ENCODE results near the gene FSHR.

The FSHR gene

DNA sequence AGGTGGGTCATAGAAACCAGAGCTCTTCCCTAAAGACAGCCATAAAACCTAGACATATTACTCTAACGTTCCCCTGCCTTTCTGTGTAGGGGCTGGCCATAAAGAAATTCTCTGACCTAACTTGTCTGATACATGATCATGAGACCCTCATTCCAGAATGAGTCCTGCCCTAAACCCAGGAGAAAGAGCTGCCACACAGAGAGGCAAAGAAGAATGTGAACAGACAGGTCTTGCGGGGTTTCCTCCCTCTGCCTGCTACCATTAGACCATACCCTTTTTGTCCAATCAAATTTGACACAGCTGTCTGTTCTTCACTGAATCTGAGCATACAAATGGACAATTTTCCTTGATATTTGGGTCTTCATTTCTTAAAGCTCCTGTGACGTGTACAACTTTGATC, 200.0 kb downstream of the FSHR start:
- DNase-seq (ENCODE audit: low read depth) = no peak

DNA sequence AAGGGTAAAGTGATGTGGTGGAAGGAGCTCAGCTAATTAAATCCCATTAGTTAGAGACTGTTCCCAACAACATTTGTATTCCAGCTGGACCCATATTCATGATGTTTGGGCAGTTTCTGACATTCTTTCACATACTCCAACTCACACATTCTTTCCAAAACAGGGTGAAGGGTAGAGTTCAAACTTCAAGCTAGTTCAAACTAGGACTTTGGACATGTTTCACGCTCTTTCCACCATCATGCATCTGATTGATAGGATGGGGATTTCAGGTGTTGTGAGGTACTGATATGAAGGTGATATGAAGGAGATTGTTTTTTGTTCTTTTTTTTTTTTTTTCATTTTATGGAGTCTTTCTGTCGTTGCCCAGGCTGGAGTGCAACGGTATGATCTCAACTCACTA, 201.7 kb downstream of the FSHR start:
- DNase-seq (ENCODE audit: low read depth) = no peak

DNA sequence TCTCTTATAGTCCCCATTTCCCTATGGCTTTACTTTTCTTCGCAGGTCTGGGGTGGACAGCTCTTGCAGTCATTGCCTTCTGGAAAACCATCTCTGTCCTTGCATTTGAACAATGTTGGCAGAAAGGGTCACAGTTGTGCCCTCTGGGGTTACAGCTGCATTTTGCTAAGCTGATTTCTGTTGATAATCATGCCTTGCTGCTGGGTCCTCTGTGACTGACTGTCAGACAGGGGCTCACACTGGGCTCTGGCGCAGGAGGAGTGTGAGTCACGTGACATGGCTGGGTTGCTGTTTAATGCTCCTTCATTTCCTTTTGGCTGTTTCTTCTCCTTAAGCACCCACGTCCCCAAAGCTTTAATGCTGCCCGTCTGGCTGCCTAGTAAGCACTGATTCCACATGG, 202.2 kb downstream of the FSHR start:
- DNase-seq (ENCODE audit: low read depth) = no peak

DNA sequence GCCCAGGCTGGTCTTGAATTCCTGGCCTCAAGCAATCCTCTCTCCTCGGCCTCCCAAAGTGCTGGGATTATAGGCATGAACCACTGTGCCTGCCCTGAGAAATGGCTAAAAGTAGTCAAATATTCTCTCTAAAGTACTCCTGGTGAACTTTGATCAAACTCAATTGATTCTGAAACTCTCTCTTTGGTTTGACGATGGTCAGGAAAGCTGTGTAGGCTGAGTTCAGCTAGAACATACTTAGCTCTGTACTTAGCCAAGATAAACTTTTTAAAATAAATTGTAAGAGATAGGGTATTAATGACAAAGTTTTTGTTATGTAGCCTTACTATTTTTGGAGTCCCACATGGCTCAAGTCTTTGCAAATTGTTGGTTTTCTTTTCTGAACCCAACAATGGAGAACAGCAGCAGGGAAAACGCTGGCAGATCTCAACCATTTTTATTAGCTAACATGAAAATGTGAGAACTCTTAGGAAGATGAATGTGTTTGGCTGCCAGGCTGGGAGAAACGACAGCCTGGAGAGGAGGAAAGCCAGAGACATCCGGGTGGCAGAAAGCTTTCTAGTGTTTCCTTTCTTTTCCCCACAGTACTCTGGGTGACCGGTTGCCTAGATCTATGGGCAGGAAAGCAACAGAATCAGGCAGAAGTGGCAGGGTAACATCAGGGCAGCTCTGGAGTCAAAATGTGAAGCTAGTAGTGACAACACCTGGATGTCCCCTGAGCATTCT, 205.8 kb downstream of the FSHR start:
- no peak for DNase-seq (ENCODE audit: low read depth)

DNA sequence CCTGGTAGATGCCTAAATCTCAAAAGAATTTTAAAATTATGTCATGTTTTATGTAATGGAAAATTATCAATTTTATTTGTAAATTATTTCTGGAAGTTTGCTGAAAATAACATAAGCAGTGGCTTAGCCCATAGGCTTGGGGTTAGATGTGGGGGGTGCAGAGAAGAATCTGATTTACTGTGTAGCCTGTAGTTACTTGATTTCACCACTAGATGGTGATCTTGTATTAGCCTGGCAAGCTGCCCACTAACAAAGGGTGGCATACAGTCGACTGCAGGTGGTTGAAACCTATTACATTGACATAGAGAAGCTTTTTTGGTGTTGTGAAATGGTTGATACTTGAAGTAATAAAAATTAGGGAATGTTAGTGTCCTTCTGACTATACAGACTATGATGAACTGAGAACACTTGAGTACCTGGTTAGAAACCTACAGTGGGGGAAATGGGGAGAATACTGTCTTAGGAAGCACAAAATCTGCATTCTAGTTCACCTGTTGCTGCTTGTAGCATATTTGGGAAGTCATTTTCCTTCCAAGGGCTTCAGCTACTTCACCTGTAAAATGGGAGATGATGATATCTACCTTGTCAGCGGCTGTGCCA, 207.8 kb downstream of the FSHR start:
- no peak for DNase-seq (ENCODE audit: low read depth)

DNA sequence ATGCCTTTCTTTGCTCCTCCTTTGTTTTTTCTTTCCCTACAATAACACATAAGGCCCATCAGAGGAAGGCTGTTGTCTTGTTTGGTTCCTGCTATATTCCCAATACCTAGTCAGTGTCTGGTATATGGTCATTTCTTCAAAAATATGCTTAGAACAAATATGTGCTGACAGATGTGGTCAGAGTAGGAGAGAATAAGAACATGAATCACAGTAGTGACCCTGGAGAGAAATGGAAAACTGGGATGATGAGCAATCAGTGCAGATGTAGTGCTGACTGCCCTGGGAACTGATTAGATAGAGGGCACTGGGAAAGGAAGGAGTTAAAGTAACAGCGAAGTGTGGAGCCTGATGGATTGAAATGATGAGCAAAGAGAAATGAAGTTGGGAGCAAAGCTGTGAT, 209.4 kb downstream of the FSHR start:
- no peak for DNase-seq (ENCODE audit: low read depth)

DNA sequence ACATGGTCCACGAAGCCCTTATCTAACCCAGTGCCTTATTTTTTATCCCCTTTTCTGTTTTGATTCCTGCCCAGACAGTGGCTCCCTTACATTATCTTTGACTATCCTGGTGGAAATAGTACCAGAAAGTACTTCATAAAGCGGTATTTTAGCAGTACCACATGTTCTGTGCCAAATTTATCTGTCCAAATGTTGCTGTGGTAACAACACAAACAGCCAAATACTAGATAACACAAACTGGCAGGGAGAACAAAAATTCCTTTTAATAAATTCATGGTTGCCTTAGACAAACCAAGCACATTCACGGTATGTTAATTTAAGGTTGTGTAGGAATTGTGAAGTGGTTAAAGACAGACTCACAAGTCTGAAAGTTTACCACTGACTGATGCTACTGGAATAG, 210.9 kb downstream of the FSHR start:
- DNase-seq (ENCODE audit: low read depth) = no peak

DNA sequence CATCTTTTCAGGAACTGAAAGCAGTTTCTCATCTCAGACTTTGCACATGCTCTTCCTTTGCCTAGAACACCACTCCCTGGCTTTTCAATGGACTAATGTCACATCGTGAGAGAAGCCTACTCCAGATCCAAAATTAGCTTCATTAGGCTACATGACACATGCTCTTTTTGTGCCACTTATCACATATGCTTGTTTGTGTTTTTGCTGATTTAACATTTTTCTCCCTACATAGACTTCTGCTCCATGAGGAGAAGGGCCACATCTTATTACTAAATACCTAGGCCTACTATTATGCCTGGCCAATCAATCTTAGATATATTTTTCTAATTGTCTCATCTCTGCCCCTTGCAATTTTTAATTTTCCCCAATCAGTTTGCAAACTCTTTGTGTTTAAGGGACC, 212.4 kb downstream of the FSHR start:
- DNase-seq (ENCODE audit: low read depth) = no peak

DNA sequence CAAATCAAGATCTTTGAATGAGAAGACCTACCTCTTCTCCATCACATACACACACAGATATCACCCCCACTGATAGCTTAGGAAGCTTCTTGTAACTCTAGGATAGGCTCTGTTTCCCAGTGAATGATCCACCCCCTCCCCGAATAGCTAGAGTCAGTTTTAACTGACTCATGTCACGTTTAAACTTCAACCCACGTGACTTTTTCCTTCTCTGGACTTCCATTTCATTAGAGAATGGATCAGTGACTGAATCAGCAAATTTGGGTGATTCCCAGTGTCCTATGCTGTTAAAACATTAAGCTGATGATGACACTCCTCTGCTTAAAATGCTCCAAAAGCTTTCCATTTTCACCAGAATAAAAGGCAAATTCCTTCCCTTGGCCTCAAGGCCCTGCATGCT, 212.9 kb downstream of the FSHR start:
- DNase-seq (ENCODE audit: low read depth) = no peak

DNA sequence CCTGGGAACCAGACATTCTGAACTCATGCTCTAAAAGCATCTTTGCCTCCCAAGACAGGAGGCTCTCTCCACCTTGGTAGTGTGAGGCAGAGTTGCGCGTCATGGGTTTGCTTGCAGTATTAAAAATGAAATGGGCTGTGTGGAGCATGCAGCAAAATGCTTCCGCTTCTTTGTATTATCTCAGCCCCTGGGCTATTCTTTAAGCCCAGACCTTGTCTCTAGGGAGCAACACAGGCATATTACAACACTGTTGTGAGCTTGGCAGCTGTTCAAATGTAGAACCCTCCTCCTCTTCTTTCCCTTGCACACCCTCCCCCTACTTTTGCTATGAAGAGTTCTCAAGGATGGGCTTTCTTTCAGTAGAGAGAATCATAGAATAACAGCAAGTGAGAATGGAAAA, 213.7 kb downstream of the FSHR start:
- DNase-seq (ENCODE audit: low read depth) = no peak

DNA sequence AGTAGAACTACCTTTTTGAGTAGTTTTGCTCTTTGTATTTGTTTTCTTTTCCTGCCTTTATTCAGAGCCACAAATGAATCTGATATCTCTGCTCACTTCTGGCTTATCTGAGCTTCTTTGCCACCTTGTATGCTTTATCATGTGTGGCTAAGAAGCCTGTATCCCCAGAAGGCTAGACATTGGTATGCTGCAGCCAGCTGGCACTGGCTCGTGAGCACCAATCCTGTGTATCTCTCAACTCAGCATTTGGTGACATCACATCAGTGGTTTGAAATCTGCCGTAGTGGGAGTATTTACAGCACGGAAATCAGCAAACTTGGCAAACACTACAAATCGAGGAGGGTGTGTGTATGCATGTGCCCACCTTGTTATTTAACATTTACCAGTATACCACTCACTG, 215.1 kb downstream of the FSHR start:
- DNase-seq (ENCODE audit: low read depth) = no peak

DNA sequence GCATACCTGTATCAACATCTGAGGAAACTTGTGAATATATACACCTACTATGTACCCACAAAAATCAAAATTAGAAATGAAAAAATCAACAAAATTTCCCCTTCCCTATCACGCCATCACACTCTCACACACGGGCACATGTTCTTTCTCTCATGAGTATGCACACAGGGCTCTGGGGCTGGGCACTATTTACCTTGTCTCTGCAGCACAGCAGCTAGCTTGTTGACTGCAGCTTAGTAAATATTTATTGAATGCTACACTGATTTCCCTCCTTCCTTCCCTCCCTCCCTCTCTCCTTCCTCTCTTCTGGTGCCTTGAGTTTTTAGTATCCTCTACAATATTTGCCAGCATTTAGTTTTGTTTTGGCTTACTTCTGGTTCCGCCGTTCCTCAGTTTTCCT, 216.1 kb downstream of the FSHR start:
- no peak for DNase-seq (ENCODE audit: low read depth)

DNA sequence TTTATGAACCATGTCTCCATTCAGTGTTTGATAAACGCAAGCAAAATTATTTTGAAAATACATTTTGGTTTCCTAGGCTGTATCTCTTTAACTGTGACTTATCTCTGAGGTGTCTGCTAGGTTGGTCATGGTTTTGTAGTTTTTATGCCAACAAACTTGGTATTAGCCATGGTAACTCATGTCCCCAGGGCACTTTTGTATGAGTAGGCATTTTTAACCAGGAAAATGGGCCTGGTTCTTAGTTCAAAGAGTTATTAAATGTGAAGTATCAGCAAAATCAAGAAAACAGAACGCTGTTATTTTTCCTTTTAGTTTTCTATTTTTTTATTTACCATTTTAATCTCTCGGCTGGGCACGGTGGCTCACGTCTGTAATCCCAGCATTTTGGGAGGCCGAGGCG, 219.5 kb downstream of the FSHR start:
- DNase-seq (ENCODE audit: low read depth) = no peak

DNA sequence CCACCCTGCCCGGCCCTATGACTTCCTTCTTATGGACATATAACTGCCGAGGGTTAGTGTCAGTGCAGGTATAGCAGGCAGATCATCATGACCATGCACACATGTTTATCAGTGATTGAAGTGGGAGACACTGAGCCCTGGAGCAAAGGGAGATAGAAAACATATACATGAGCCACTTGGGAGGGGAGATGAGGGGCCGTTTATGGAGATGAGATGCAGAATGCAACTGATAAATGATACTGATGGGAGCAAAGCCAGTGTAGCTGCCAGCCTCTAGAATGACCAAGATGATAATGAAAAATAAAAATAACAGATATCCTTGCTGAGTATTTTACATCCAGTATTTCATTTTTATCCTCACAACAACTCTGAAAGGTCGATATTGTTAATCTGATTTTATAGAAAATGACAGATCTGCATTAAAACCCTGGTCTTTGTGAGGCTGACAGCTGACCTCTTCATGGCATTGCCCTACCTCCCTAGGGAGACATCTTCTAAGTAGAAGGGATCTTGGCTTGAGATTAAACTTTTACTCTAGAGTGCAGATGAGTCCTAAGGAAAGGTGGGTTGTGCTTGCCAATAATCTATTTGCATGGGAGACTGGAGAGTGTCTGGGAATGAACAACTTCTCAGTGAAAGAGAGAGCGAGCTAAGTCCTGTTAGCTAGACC, 220.4 kb downstream of the FSHR start:
- no peak for DNase-seq (ENCODE audit: low read depth)

DNA sequence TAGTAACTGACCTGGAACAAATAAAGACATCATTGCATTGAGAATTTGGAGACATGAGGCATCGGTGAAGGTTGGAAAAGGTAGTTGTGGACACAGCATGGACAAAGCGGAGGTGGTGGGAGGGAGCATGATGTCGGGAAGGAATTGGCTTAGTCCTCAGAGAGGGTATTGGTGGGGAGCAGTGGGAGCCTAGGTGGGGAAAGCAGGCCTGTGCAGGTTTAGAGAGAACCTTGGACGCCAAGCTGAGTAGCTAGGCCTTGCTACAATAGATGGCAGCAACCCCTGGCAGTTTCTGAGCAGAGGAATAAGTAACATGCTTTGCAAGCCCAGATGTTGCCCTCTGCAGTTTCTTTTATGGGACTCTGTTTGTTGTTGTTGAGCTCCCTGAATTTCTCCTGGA, 221.6 kb downstream of the FSHR start:
- no peak for DNase-seq (ENCODE audit: low read depth)

DNA sequence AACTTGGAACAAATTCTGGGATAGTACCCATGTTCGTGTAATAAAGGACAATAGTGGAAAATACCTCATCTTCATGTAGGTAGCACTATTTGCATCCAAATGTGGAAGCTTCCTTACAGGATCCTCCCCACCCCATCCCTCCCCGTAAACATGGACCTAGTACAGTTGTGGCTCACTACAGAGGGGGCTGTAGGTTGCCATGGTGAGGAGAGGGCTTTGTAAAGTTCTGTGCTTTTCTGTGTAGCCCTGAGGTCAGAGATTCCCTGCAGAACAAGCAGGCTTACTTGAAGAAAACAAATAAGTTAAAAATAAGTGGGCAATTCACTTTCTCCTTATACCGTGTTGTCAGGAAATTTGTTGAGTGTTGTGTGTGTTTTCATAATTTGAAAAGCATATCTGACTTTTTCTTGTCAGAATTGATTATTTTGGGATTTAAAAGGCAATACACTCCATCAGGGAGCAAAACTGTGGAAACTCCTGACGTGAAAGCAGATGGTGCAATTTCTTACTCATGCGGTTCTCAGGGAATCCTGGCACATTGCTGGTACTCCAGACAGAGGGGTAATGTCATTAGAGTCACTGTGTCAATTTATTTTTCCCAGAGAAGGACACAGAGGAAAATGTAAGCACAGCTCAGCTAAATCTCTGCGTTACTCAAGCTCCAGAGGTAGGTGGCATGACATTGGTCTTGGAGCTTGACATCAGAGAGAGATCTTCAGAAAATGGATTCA, 224.6 kb downstream of the FSHR start:
- DNase-seq (ENCODE audit: low read depth) = no peak

DNA sequence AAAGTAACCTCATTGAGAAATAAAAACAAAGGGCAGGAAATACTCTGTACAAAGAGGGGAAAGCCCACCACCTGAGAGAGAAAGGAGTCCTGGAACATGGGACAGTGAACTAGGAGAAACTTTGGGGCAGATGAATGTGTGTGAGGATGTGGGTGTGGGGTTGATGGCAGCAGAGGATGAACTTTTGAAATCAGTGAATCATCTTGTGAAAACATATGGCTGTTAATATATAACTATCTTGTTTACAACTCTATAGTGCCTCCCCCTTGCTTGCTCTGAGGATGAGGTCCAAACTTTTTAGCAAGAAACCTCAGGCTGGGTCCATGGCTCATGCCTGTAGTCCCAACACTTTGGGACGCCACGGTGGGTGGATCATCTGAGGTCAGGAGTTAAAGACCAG, 227.0 kb downstream of the FSHR start:
- no peak for DNase-seq (ENCODE audit: low read depth)

DNA sequence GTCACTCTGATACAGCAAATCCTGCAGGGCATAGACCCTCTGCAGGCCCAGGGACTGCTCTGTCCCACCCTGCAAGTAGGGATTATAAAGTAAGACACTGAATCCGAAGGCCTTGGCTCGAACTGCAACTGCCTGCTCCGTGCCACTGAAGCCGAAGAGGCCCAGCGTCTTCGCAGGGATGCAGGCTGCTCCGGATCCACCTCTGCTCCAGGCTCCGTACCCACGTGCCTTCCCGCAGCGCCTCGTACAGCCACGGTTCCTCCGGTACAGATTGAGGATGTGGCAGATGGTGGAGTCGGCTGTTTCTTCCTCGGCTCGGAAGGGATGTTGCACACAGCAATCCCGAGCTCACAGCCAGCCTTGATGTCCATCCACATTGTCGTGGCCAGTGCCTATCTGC, 238.4 kb downstream of the FSHR start:
- DNase-seq (ENCODE audit: low read depth) = no peak

DNA sequence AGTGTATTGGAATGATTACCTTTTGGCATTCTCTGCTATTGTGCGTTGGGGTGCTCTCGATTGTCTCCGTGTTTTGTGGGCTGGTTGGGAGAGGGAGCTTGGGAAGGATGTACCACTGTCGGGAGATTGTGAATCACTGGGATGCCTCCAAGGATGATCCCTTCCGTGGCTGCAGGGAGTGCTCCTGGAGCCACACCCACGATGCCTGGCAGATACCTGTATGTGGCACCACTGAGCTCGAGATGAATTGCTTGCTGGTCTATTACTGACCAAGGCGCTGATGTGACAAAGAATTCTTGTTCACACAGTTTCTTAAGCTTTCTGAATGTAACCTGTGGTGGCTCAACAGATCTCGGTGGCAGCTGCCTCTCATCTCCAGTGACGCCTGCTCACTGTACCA, 239.1 kb downstream of the FSHR start:
- no peak for DNase-seq (ENCODE audit: low read depth)

DNA sequence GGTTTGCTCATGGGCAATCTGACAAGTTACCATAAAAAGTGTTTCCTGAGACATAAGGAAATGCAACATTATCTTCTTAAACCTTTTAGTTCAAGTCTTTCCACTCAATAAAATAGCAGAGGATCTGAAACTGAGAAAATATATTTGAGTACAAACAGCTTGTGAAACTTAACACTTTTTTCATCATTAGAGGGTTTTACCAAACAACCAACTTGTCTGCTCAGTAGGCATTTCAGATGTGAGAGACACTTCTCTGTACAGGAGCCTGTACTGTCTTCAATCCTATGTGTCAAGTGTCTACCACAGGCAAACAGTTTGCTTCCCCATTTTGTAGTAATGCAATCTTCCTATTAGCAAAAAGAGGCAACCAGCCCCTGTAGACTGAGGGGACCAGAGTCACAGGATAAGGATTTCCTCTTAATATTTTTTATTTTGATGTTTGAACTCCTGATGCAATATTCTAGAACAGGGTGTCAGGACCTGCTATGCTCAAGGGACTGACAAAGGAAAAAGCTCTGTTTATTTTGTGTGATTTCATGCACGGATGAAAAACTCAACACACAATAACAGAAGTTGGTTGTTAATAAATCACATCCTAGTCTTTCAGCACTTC, 239.7 kb downstream of the FSHR start:
- no peak for DNase-seq (ENCODE audit: low read depth)

Data from activated T-helper 1 cell treated with Interleukin-2 at 50 U/mL for 16 hours (primary cell).